KMS-11 (cell line): ENCODE results near the gene FGF3.

Experiments
- H2AFZ ChIP-seq: fragments of 200-600 bp; sonication (generic); 2 replicates; pipeline ENCODE4 v1.6.1; 2016; ENCODE audit warnings: antibody characterized with exemption, mixed run types, low read depth
- H3K27ac ChIP-seq: fragments of 200-600 bp; sonication (generic); 2 replicates; pipeline ENCODE4 v1.6.1; 2016; ENCODE audit warnings: mild to moderate bottlenecking, mixed run types
- H3K27me3 ChIP-seq: fragments of 200-600 bp; sonication (generic); 2 replicates; pipeline ENCODE4 v1.6.1; 2017; ENCODE audit warnings: mild to moderate bottlenecking, low read depth, mixed run types, moderate library complexity; ENCODE audit not compliant: insufficient read depth
- H3K36me3 ChIP-seq: fragments of 200-600 bp; sonication (generic); 2 replicates; pipeline ENCODE4 v1.6.1; 2017; ENCODE audit warnings: mild to moderate bottlenecking, mixed run types; ENCODE audit not compliant: insufficient read depth
- H3K4me1 ChIP-seq: fragments of 200-600 bp; sonication (generic); 2 replicates; pipeline ENCODE4 v1.6.1; 2016; ENCODE audit warnings: mild to moderate bottlenecking, low read depth, mixed run types; ENCODE audit not compliant: poor library complexity, severe bottlenecking
- H3K4me2 ChIP-seq: fragments of 200-600 bp; sonication (generic); 2 replicates; pipeline ENCODE4 v1.7.0; 2016; ENCODE audit warnings: mild to moderate bottlenecking, mixed run types
- H3K4me3 ChIP-seq: fragments of 200-600 bp; sonication (generic); IDR thresholded peaks from 2 replicates; pipeline ENCODE4 v1.6.1; 2017; ENCODE audit warnings: low read depth, low read length, mixed read lengths; ENCODE audit not compliant: insufficient read depth
- H3K79me2 ChIP-seq: fragments of 200-600 bp; sonication (generic); 2 replicates; pipeline ENCODE4 v1.6.1; 2016; ENCODE audit warnings: low read depth, mixed run types; ENCODE audit not compliant: insufficient read depth
- H3K9ac ChIP-seq: fragments of 200-600 bp; sonication (generic); 2 replicates; pipeline ENCODE4 v1.6.1; 2016; ENCODE audit warnings: mild to moderate bottlenecking, mixed run types
- H4K20me1 ChIP-seq: fragments of 200-600 bp; sonication (generic); 2 replicates; pipeline ENCODE4 v1.6.1; 2016; ENCODE audit warnings: mild to moderate bottlenecking, mixed run types; ENCODE audit not compliant: insufficient read depth
- CTCF ChIP-seq: fragments of 200-600 bp; sonication (generic); conservative IDR thresholded peaks from 2 replicates; pipeline ENCODE4 v1.6.1; 2017; ENCODE audit warnings: low read depth, mild to moderate bottlenecking, antibody characterized with exemption, low read length, moderate library complexity, mixed read lengths

FGF3 gene

DNA sequence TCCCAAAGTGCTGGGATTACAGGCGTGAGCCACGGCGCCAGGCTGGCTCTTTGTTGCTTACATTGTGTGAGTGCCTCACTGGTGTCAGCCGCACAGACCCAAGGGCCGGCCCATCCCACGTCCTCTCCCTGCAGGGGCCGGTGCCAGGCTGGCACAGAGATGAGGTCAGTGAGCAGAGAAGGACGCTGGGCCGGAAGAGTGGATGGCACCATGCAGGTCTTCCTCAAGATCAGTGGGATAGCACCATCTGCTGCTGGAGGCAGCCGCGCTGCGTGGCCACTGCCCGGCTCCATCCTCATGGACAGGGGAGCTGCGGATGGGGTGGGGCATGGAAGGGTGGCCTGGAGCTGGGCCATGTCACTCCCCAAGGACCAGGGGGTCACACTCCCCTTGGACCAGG, 22.1 kb downstream of the FGF3 start:
- Histone ChIP-seq H2AFZ (no peak overlapping the region), H3K4me1 (no peaks in the 10 kb centered on the region), H3K36me3 (no peaks in the 10 kb centered on the region), H3K9ac (no peak overlapping the region), H3K4me2 (no peak overlapping the region), H3K27ac (no peak overlapping the region), H4K20me1 (no peaks in the 10 kb centered on the region), H3K27me3 (no peaks in the 10 kb centered on the region; the same call in 1 of the 2 replicates), H3K79me2 (no peaks in the 10 kb centered on the region), H3K4me3 (no peak overlapping the region)
- TF ChIP-seq CTCF = no peak

- H3K36me3 ChIP-seq = no peaks in the 10 kb centered on the region
- H3K4me1 ChIP-seq = no peaks in the 10 kb centered on the region
- H3K4me2 ChIP-seq = no peak overlapping the region
- H3K27ac ChIP-seq = no peak overlapping the region
- no peaks in the 10 kb centered on the region; the same call in 1 of the 2 replicates for H3K27me3 ChIP-seq
- no peak for TF ChIP-seq CTCF
- no peak overlapping the region for H2AFZ ChIP-seq
- H3K4me3 ChIP-seq = no peak overlapping the region
- H3K9ac ChIP-seq = no peak overlapping the region
- H3K79me2 ChIP-seq = no peaks in the 10 kb centered on the region
- H4K20me1 ChIP-seq = no peaks in the 10 kb centered on the region
These were observed 23.2 kb downstream of the FGF3 start for GRCh38 chr11:69796063-69796462.

- Histone ChIP-seq H3K9ac (no peak overlapping the region), H3K27ac (no peak overlapping the region), H3K4me2 (no peak overlapping the region)
These were observed 27.7 kb downstream of the FGF3 start for GRCh38 chr11:69791276-69792180.

DNA sequence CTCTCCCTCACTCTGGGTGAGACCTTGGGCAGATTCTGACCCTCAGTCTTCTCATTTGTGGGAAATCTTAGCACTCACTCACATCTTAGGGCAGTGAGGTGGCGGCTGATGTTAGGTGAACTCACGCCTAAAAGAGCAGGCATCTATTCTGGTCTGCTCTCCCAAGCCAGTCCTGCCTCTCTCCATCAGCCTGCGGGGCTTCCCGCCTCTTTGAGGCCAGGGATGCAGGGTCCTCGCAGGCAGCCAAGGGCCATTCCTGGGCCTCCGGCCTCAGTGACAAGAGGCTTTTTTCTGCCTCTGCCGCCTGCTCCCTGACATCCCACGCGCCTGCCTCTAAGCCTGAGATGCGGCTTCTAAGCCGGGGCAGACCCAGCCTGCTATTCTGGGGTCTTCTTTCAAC, 30.3 kb downstream of the FGF3 start:
- no peak overlapping the region for H3K27ac ChIP-seq
- no peak overlapping the region for H3K4me3 ChIP-seq
- no peak for TF ChIP-seq CTCF
- H3K79me2 ChIP-seq = no peaks in the 10 kb centered on the region
- H2AFZ ChIP-seq = no peak overlapping the region
- no peaks in the 10 kb centered on the region for H3K4me1 ChIP-seq
- H3K36me3 ChIP-seq = no peaks in the 10 kb centered on the region
- no peak overlapping the region for H3K4me2 ChIP-seq
- peaks cover 4% of the 10 kb centered on the region; the same call in 1 of the 2 replicates for H3K27me3 ChIP-seq
- no peaks in the 10 kb centered on the region for H4K20me1 ChIP-seq
- no peak overlapping the region for H3K9ac ChIP-seq

More at GRCh38 chr11:69791276-69792180, 27.7 kb downstream of the FGF3 start:
- no peak overlapping the region for H2AFZ ChIP-seq
- no peaks in the 10 kb centered on the region for H4K20me1 ChIP-seq
- H3K27me3 ChIP-seq = peaks cover 2% of the 10 kb centered on the region; the same call in 1 of the 2 replicates
- no peaks in the 10 kb centered on the region for H3K36me3 ChIP-seq
- H3K79me2 ChIP-seq = no peaks in the 10 kb centered on the region
- TF ChIP-seq CTCF = no peak
- no peak overlapping the region for H3K4me3 ChIP-seq
- no peaks in the 10 kb centered on the region for H3K4me1 ChIP-seq
